ENCODE results near the gene OPN1MW. TPM values are rescaled to one million over a fixed set of nuclear protein-coding genes. Genes with fewer than 3 reads are reported as not detected.
"Not testable (repeated sequence)": the region's sequence is repeated elsewhere in the genome, so short reads cannot be mapped to it uniquely, and the experiment has no call there.

The OPN1MW gene
- total and polyA plus RNA-seq, 2 of the 8 experiments (the other 6 are each of a cell fraction or from before 2014, with no cell fraction given) = not detected

DNA sequence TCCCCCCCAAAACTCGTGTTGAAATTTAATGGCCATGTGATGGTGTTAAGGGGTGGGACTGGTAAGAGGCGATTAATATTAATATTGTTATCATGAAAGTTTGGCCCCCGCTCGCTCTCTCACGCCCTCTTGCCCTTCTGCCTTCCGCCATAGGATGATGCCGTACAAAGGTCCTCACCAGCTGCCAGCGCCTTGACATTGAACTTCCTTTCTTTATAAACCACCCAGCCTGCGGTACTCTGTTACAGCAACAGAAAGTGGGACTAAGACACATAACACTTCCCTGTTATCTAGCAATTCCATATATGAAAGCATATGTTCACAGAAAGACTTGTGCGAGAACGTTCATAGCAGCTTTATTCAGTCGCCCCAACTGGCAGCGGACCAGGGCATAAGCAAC is 14.0 kb upstream of the OPN1MW start:
- H2BK5ac ChIP-seq (ENCODE audit: low read depth, low read length); H3K4ac ChIP-seq (replicated peaks; ENCODE audit: insufficient read length, low read depth, low read length); H3K4me3 ChIP-seq (ENCODE audit: extremely low read depth in 1 of 4, insufficient read depth in 2 of 4, low read depth in 3 of 4, low read length in 4 of 4); H4K5ac ChIP-seq (ENCODE audit: insufficient read length, low read depth, low read length); H4K20me1 ChIP-seq (replicated peaks in 1 of 2; ENCODE audit: control insufficient read depth in 1 of 2, insufficient read depth in 2 of 2, low read length in 2 of 2); H3K18ac ChIP-seq (ENCODE audit: extremely low read depth, low read length); H2BK20ac ChIP-seq (ENCODE audit: low read length); H2BK120ac ChIP-seq (replicated peaks; ENCODE audit: low read depth, low read length); H3K79me1 ChIP-seq (ENCODE audit: low read depth, low read length); H3K23ac ChIP-seq (ENCODE audit: insufficient read length); POLR2A ChIA-PET (ENCODE audit: partially characterized antibody); H3K9ac ChIP-seq (replicated peaks in 1 of 4; ENCODE audit: extremely low read depth in 1 of 4, low read depth in 3 of 4, low read length in 3 of 4); H2AK5ac ChIP-seq (ENCODE audit: low read depth, low read length); H3K14ac ChIP-seq (ENCODE audit: insufficient read length); H2BK15ac ChIP-seq (ENCODE audit: low read length); H3K27me3 ChIP-seq (replicated peaks in 1 of 4; ENCODE audit: control insufficient read depth in 3 of 4, extremely low read depth in 1 of 4, insufficient read depth in 3 of 4, low read length in 3 of 4); H3K4me1 ChIP-seq (replicated peaks in 1 of 4; ENCODE audit: control insufficient read depth in 3 of 4, insufficient read depth in 4 of 4, low read length in 3 of 4); H3K79me2 ChIP-seq (ENCODE audit: control insufficient read depth in 1 of 2, insufficient read depth in 2 of 2, low read length in 2 of 2); H3K56ac ChIP-seq (replicated peaks; ENCODE audit: insufficient read length, low read depth, low read length); H3K4me2 ChIP-seq (ENCODE audit: insufficient read depth in 1 of 2, low read depth in 2 of 2, low read length in 2 of 2); H3K36me3 ChIP-seq (ENCODE audit: control insufficient read depth in 2 of 4, insufficient read depth in 4 of 4, low read length in 3 of 4); H2AFZ ChIP-seq (ENCODE audit: low read length); FAIRE-seq; H3K23me2 ChIP-seq (ENCODE audit: low read depth, low read length); H2BK12ac ChIP-seq (ENCODE audit: low read depth, low read length); H3K9me3 ChIP-seq (ENCODE audit: insufficient read depth in 2 of 2, low read depth in 1 of 2, low read length in 1 of 2); CTCF ChIA-PET (ENCODE audit: partially characterized antibody); H4K91ac ChIP-seq (replicated peaks; ENCODE audit: insufficient read length, low read length); DNase-seq (ENCODE audit: low read depth in 1 of 2, low spot score in 2 of 2); H4K8ac ChIP-seq (ENCODE audit: extremely low read depth, insufficient read depth, low read length); H3K27ac ChIP-seq (ENCODE audit: low read depth, low read length): not testable (repeated sequence)
- no CpG with 5 or more reads among the region's 13 CpGs for WGBS, 2 experiments (ENCODE audit: extremely low coverage in 1 of 2, insufficient coverage in 1 of 2, insufficient read length in 1 of 2, insufficient replicate concordance in 2 of 2, low coverage in 1 of 2, low lambda C conversion rate in 2 of 2, missing lambda C conversion rate in 1 of 2)

GRCh38 chrX:154172535-154172943 is 9.9 kb upstream of the OPN1MW start:
- H3K79me2 ChIP-seq (ENCODE audit: control insufficient read depth in 1 of 2, insufficient read depth in 2 of 2, low read length in 2 of 2); H3K9ac ChIP-seq (replicated peaks in 1 of 4; ENCODE audit: extremely low read depth in 1 of 4, low read depth in 3 of 4, low read length in 3 of 4); H2BK5ac ChIP-seq (ENCODE audit: low read depth, low read length); H3K79me1 ChIP-seq (ENCODE audit: low read depth, low read length); H3K14ac ChIP-seq (ENCODE audit: insufficient read length); H4K8ac ChIP-seq (ENCODE audit: extremely low read depth, insufficient read depth, low read length); H4K5ac ChIP-seq (ENCODE audit: insufficient read length, low read depth, low read length); H2AK5ac ChIP-seq (ENCODE audit: low read depth, low read length); H3K4me1 ChIP-seq (replicated peaks in 1 of 4; ENCODE audit: control insufficient read depth in 3 of 4, insufficient read depth in 4 of 4, low read length in 3 of 4); H2BK120ac ChIP-seq (replicated peaks; ENCODE audit: low read depth, low read length); H3K27me3 ChIP-seq (replicated peaks in 1 of 4; ENCODE audit: control insufficient read depth in 3 of 4, extremely low read depth in 1 of 4, insufficient read depth in 3 of 4, low read length in 3 of 4); H2BK15ac ChIP-seq (ENCODE audit: low read length); H3K27ac ChIP-seq (ENCODE audit: low read depth, low read length); H3K36me3 ChIP-seq (ENCODE audit: control insufficient read depth in 2 of 4, insufficient read depth in 4 of 4, low read length in 3 of 4); DNase-seq (ENCODE audit: low read depth in 1 of 2, low spot score in 2 of 2); H3K4me2 ChIP-seq (ENCODE audit: insufficient read depth in 1 of 2, low read depth in 2 of 2, low read length in 2 of 2); H3K18ac ChIP-seq (ENCODE audit: extremely low read depth, low read length); H4K20me1 ChIP-seq (replicated peaks in 1 of 2; ENCODE audit: control insufficient read depth in 1 of 2, insufficient read depth in 2 of 2, low read length in 2 of 2); H3K4ac ChIP-seq (replicated peaks; ENCODE audit: insufficient read length, low read depth, low read length); H4K91ac ChIP-seq (replicated peaks; ENCODE audit: insufficient read length, low read length); H2BK12ac ChIP-seq (ENCODE audit: low read depth, low read length); CTCF ChIA-PET (ENCODE audit: partially characterized antibody); H3K23ac ChIP-seq (ENCODE audit: insufficient read length); FAIRE-seq; H2AFZ ChIP-seq (ENCODE audit: low read length); H3K56ac ChIP-seq (replicated peaks; ENCODE audit: insufficient read length, low read depth, low read length); H2BK20ac ChIP-seq (ENCODE audit: low read length); H3K23me2 ChIP-seq (ENCODE audit: low read depth, low read length); POLR2A ChIA-PET (ENCODE audit: partially characterized antibody); H3K4me3 ChIP-seq (ENCODE audit: extremely low read depth in 1 of 4, insufficient read depth in 2 of 4, low read depth in 3 of 4, low read length in 4 of 4); H3K9me3 ChIP-seq (ENCODE audit: insufficient read depth in 2 of 2, low read depth in 1 of 2, low read length in 1 of 2): not testable (repeated sequence)
- no CpG with 5 or more reads among the region's 11 CpGs for WGBS, 2 experiments (ENCODE audit: extremely low coverage in 1 of 2, insufficient coverage in 1 of 2, insufficient read length in 1 of 2, insufficient replicate concordance in 2 of 2, low coverage in 1 of 2, low lambda C conversion rate in 2 of 2, missing lambda C conversion rate in 1 of 2)

Data from H1 (cell line).